ENCODE results near the gene SLC7A6. TPM values are rescaled to one million over a fixed set of nuclear protein-coding genes. Genes with fewer than 3 reads are reported as not detected.

SLC7A6 gene
- total RNA-seq, 2 donors from 2014 or later, result 43.6 to 47.2 TPM

DNA sequence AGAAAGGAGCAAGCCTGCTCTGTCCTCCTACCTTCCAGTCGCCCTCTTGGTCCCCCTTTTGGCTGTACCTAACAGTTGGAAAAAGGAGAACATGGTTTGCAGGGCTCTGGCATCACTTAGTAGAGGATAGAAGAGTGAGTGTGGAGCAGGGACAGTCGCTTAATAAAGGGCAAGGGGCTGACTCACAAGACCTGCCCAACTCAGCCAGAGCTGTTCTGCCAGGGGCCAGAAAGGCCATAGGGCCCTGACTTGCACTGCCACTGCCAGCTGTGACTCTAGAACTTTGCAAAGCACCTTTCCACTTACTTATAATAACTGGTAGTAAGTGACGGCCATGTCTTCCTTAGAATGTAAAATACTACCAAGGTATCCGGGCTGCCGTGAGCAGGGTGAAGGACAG, 60.0 kb downstream of the SLC7A6 start:
- WGBS, 2 experiments (ENCODE audit: insufficient coverage in 1 of 2, insufficient read length in 1 of 2), result 90 to 95% methylated on average over 3 to 5 of the region's 5 CpGs
- no peak overlapping the region for H3K27ac ChIP-seq (ENCODE audit: low read depth, low read length)
- no peak overlapping the region for H3K4me3 Mint-ChIP-seq
- TF ChIP-seq, protein P1, sequence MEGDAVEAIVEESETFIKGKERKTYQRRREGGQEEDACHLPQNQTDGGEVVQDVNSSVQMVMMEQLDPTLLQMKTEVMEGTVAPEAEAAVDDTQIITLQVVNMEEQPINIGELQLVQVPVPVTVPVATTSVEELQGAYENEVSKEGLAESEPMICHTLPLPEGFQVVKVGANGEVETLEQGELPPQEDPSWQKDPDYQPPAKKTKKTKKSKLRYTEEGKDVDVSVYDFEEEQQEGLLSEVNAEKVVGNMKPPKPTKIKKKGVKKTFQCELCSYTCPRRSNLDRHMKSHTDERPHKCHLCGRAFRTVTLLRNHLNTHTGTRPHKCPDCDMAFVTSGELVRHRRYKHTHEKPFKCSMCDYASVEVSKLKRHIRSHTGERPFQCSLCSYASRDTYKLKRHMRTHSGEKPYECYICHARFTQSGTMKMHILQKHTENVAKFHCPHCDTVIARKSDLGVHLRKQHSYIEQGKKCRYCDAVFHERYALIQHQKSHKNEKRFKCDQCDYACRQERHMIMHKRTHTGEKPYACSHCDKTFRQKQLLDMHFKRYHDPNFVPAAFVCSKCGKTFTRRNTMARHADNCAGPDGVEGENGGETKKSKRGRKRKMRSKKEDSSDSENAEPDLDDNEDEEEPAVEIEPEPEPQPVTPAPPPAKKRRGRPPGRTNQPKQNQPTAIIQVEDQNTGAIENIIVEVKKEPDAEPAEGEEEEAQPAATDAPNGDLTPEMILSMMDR (conservative IDR thresholded peaks at IDR 0.05), result no peak
- no peaks in the 10 kb centered on the region for H3K27me3 ChIP-seq (ENCODE audit: control insufficient read depth, insufficient read depth, low read length, poor library complexity, severe bottlenecking)
- peaks cover 14% of the 10 kb centered on the region for H3K9me3 ChIP-seq (ENCODE audit: control insufficient read depth, low read length)
- peaks cover 6% of the 10 kb centered on the region for H3K4me1 Mint-ChIP-seq
- H3K9ac ChIP-seq (ENCODE audit: extremely low read depth, low read length, poor library complexity, severe bottlenecking), result no peak overlapping the region
- H3K4me3 ChIP-seq (ENCODE audit: low read length), result no peak overlapping the region
- no peaks in the 10 kb centered on the region for H3K9me3 Mint-ChIP-seq
- H3K36me3 Mint-ChIP-seq (ENCODE audit: low read depth), result peaks cover 46% of the 10 kb centered on the region
- no peak overlapping the region for H3K27ac Mint-ChIP-seq
- peaks cover 5% of the 10 kb centered on the region for H3K4me1 ChIP-seq (ENCODE audit: control insufficient read depth, insufficient read depth, low read length)
- peaks cover 64% of the 10 kb centered on the region for H3K36me3 ChIP-seq (ENCODE audit: control insufficient read depth, insufficient read depth, low read length)
- H3K27me3 Mint-ChIP-seq (ENCODE audit: insufficient read depth), result no peaks in the 10 kb centered on the region
- no peak for DNase-seq

DNA sequence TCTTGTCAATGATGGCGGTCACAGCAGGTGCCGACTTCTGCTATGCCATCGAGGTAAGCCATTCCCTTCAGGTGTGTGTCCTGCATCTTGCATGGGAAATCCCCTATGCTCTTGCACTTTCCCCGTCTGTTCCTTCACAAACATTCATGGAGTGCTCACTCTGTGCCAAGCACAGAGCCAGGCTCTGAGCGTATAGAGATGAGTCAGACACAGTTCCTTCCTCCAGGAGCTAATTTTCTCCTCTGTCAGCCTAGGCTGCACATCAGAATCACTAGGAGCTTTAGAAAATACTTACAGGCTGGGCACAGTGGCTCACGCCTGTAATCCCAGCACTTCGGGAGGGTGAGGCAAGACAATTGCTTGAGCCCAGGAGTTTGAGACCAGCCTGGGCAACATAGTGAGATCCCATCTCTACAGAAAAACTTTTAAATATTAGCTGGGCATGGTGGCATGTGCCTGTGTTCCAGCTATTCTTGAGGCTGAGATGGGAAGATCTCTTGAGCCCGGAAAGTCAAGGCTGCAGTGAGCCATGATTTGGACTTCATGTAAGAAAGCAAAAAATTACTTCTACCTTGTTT, 60.5 kb downstream of the SLC7A6 start:
- peaks cover 5% of the 10 kb centered on the region for H3K4me1 ChIP-seq (ENCODE audit: control insufficient read depth, insufficient read depth, low read length)
- no peaks in the 10 kb centered on the region for H3K9me3 Mint-ChIP-seq
- no peak overlapping the region for H3K9ac ChIP-seq (ENCODE audit: extremely low read depth, low read length, poor library complexity, severe bottlenecking)
- peaks cover 40% of the 10 kb centered on the region for H3K36me3 Mint-ChIP-seq (ENCODE audit: low read depth)
- H3K36me3 ChIP-seq (ENCODE audit: control insufficient read depth, insufficient read depth, low read length), result peaks cover 64% of the 10 kb centered on the region
- H3K27ac Mint-ChIP-seq, result no peak overlapping the region
- no peak overlapping the region for H3K4me3 ChIP-seq (ENCODE audit: low read length)
- peaks cover 11% of the 10 kb centered on the region for H3K9me3 ChIP-seq (ENCODE audit: control insufficient read depth, low read length)
- DNase-seq, result no peak
- H3K4me1 Mint-ChIP-seq, result peaks cover 6% of the 10 kb centered on the region
- TF ChIP-seq, protein P1 (conservative IDR thresholded peaks at IDR 0.05), result no peak
- H3K4me3 Mint-ChIP-seq, result no peak overlapping the region
- WGBS, 2 experiments (ENCODE audit: insufficient coverage in 1 of 2, insufficient read length in 1 of 2), result 95% methylated on average over 8 of the region's 8 CpGs
- no peaks in the 10 kb centered on the region for H3K27me3 ChIP-seq (ENCODE audit: control insufficient read depth, insufficient read depth, low read length, poor library complexity, severe bottlenecking)
- H3K27me3 Mint-ChIP-seq (ENCODE audit: insufficient read depth), result no peaks in the 10 kb centered on the region
- H3K27ac ChIP-seq (ENCODE audit: low read depth, low read length), result no peak overlapping the region

DNA sequence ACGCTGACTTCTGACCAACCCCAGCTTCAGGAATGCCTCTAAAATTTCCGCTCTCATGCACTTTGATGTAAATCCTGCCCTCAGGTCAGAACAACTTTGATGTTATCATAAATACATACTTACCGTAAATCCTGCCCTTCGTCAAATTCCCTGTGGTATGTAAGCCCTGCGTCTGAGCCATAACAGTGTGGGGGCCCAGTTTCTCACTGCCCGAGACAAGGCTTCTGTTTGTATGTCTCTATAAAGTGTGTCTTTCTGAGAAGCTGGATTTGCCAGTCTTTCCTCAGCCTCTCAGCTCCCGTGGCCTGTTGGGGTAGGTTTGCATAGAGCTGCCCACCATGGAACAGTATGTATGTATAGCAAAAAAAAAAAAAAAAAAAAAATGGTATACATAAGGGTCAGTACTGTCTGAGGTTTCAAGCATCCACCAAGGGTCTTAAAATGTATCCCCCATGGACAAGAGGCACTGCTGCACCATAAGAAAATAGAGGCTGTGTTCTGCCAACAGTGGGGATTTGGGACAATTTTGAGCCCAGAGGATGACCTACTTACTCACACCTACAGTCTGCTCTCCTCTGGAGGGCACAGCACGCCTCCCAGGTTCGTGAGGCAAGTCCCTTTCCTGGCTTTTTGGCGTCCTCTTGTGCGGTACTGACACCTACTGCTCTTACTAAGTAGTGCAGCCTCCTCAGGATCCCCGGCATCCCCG, 64.0 kb downstream of the SLC7A6 start:
- WGBS, 2 experiments (ENCODE audit: insufficient coverage in 1 of 2, insufficient read length in 1 of 2), result 45 to 63% methylated on average over 8 to 13 of the region's 13 CpGs
- Histone ChIP-seq H3K4me1 (ENCODE audit: control insufficient read depth, insufficient read depth, low read length) (peaks cover 13% of the 10 kb centered on the region), H3K9ac (ENCODE audit: extremely low read depth, low read length, poor library complexity, severe bottlenecking) (peak overlapping the region; percentile 43), H3K27me3 (ENCODE audit: control insufficient read depth, insufficient read depth, low read length, poor library complexity, severe bottlenecking) (no peaks in the 10 kb centered on the region), H3K27ac (ENCODE audit: low read depth, low read length) (peak overlapping the region; percentile 26), H3K36me3 (ENCODE audit: control insufficient read depth, insufficient read depth, low read length) (peaks cover 54% of the 10 kb centered on the region), H3K9me3 (ENCODE audit: control insufficient read depth, low read length) (no peaks in the 10 kb centered on the region), H3K4me3 (ENCODE audit: low read length) (peak overlapping the region; percentile 63)
- Mint-ChIP-seq H3K4me3 (no peak overlapping the region), H3K9me3 (no peaks in the 10 kb centered on the region), H3K27me3 (ENCODE audit: insufficient read depth) (no peaks in the 10 kb centered on the region), H3K36me3 (ENCODE audit: low read depth) (peaks cover 35% of the 10 kb centered on the region), H3K4me1 (peaks cover 11% of the 10 kb centered on the region), H3K27ac (peak overlapping the region; percentile 86)
- TF ChIP-seq, protein P1 (conservative IDR thresholded peaks at IDR 0.05), result peak; percentile 94
- DNase-seq, result peak; percentile 97
